Stomach (tissue), 9 donors: ENCODE measurements around the gene LRPPRC. TPM values are rescaled to one million over a fixed set of nuclear protein-coding genes. Genes with fewer than 3 reads are reported as not detected.
A peak's percentile ranks its signal among the peaks of the same experiment; 100 is the strongest.

Experiments used
- DNase-seq, 2 donors: peaks; one replicate each; pipeline versions ENCODE4 v3.0.0 to v3.0.0-alpha.2; 2013 to 2019
- H3K27ac ChIP-seq, 5 donors: fragments of 200-600 bp in 4 of 5; sonication (generic) in 4 of 5; one replicate each; pipeline ENCODE4 v1.5.1; 2013 to 2019; ENCODE audit warnings: mild to moderate bottlenecking in 1 of 5, moderate library complexity in 1 of 5
- H3K27me3 ChIP-seq, 3 donors: fragments of 200-600 bp; sonication (generic); one replicate each; pipeline ENCODE4 v1.5.1; 2017 to 2019; ENCODE audit warnings: mixed run types in 1 of 3
- H3K36me3 ChIP-seq, 4 donors: fragments of 200-600 bp; sonication (generic); 1 replicate in 3 of 4; 2 replicates in 1 of 4; pipeline ENCODE4 v1.5.1; 2016 to 2019
- H3K4me1 ChIP-seq, 4 donors: fragments of 200-600 bp; sonication (generic); one replicate each; pipeline ENCODE4 v1.5.1; 2016 to 2019
- H3K4me3 ChIP-seq, 4 donors: fragments of 200-600 bp; sonication (generic) in 3 of 4; one replicate each; pipeline ENCODE4 v1.5.1; 2016 to 2019; ENCODE audit warnings: mild to moderate bottlenecking in 1 of 4
- H3K9me3 ChIP-seq, 4 donors: fragments of 200-600 bp; sonication (generic); one replicate each; pipeline ENCODE4 v1.5.1; 2016 to 2019
- EP300 ChIP-seq: sonication (generic); formaldehyde crosslinking; IDR thresholded peaks from one replicate; pipeline ENCODE4 v1.6.1; 2017; ENCODE audit warnings: antibody characterized with exemption
- POLR2A ChIP-seq, 4 donors: fragments of 450-650 bp; IDR thresholded peaks; one replicate each; pipeline ENCODE4 v1.6.1; 2016; ENCODE audit warnings: antibody characterized with exemption in 4 of 4, control low read depth in 2 of 4, mild to moderate bottlenecking in 1 of 4, moderate library complexity in 1 of 4
- POLR2AphosphoS5 ChIP-seq, 3 donors: sonication (generic); formaldehyde crosslinking; IDR thresholded peaks; one replicate each; pipeline ENCODE4 v1.6.1; 2016; ENCODE audit warnings: antibody characterized with exemption in 3 of 3
- WGBS, 5 donors: extraction: QIAGEN DNeasy Blood & Tissue Kit in 3 of 5; methylation state at CpG; one replicate each; pipeline versions ENCODE4 v1.1.5 to v1.1.7; 2013 to 2018; 5-methylcytosine and 5-hydroxymethylcytosine counted together
- intact Hi-C: fragments of 100-400 bp; cut with DNase I; formaldehyde crosslinking; loops from one replicate; pipeline ENCODE4 v1.15.1; 2023; ENCODE audit warnings: low total_unique reads
- polyA plus RNA-seq, 3 donors: library from polyadenylated mRNA; stranded (reverse); fragments of 200-250 nt; gene quantifications; one replicate each; pipeline ENCODE4 v1.2.3, GENCODE V29; 2013
- total RNA-seq, 5 donors: library from RNA; depleted of rRNA; stranded (reverse); fragments of >200 nt; gene quantifications; one replicate each; pipeline versions ENCODE4 v1.1.0 to v1.2.3, GENCODE V29; 2014 to 2016
- TF ChIP-seq, protein P1 (sequence below), 7 experiments: fragments of 450-650 bp in 4 of 7; fragments of 200-600 bp in 3 of 7; sonication (generic) in 3 of 7; IDR thresholded peaks; one replicate each; pipeline ENCODE4 v1.5.1; 2016 to 2019; ENCODE audit warnings: antibody characterized with exemption in 7 of 7, control low read depth in 2 of 7, mild to moderate bottlenecking in 1 of 7
- donor health status: healthy with polysubstance abuse.
- donor health status: Bipolar disorder and iron deficiency.
- donor health status: healthy.

The LRPPRC gene
- total and polyA plus RNA-seq, 8 donors = 12.6 to 124 (median 35.5) TPM

DNA sequence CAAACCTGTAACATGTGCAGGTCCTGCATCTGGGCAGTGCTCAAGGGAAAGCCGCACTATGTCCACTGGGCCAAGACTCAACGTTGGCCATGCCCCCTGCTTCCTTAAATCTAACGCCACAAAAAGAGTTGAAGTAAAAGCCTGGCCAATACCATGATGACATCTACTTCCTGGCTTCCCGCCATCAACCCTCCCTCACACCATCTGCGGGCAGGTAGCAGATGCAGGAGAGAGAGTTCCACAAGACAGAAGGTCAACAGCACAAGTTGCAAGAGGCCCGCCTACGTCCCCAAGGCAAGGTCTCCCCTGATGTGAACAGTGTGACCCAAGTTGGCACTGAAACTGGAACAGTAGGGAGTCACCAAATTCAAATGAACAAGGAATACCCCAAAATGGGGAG, 108.6 kb downstream of the LRPPRC start:
- H3K9me3 ChIP-seq = no peaks in the 10 kb centered on the region
- no peak for DNase-seq
- H3K4me1 ChIP-seq = peaks cover 5 to 27% (median 15%) of the 10 kb centered on the region in 4 donors
- no peak overlapping the region for H3K27ac ChIP-seq
- H3K27me3 ChIP-seq = no peaks in the 10 kb centered on the region
- intact Hi-C loops = no loop called here
- H3K36me3 ChIP-seq = peaks cover 5 to 57% (median 57%) of the 10 kb centered on the region in 4 donors
- 84 to 93% (median 88%) methylated on average over 6 to 7 of the region's 7 CpGs for WGBS, 5 donors
- no peak overlapping the region for H3K4me3 ChIP-seq
- no peak for TF ChIP-seq POLR2AphosphoS5 (IDR thresholded peaks at IDR 0.05)
- TF ChIP-seq EP300 = no peak
- TF ChIP-seq, protein P1, sequence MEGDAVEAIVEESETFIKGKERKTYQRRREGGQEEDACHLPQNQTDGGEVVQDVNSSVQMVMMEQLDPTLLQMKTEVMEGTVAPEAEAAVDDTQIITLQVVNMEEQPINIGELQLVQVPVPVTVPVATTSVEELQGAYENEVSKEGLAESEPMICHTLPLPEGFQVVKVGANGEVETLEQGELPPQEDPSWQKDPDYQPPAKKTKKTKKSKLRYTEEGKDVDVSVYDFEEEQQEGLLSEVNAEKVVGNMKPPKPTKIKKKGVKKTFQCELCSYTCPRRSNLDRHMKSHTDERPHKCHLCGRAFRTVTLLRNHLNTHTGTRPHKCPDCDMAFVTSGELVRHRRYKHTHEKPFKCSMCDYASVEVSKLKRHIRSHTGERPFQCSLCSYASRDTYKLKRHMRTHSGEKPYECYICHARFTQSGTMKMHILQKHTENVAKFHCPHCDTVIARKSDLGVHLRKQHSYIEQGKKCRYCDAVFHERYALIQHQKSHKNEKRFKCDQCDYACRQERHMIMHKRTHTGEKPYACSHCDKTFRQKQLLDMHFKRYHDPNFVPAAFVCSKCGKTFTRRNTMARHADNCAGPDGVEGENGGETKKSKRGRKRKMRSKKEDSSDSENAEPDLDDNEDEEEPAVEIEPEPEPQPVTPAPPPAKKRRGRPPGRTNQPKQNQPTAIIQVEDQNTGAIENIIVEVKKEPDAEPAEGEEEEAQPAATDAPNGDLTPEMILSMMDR (IDR thresholded peaks at IDR 0.05) = no peak
- TF ChIP-seq POLR2A (IDR thresholded peaks at IDR 0.05) = no peak

DNA sequence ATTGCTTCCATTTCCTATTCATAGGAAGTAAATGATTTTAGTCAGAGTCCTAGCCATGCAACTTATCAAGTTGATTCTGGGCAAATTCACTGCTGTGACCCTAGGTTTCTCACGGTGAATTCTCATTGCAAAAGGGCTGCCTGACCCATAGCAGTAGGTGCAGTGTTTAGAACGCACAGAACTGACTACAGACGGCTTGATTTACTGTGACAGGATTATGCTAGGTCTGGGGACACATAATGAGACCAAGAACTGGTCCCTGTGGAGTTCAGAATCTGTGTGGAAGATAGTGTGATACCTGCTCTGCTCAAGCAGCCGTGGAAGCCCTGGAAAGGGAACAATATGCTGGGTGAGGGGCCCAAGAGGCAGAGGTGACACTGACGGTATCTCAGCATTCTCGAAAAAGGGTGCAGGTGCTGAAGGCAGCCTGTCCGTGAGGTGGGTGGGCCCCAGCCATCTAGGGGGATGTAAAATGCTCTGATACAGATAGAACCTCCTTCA, 110.6 kb downstream of the LRPPRC start:
- Histone ChIP-seq H3K27ac (peak overlapping the region; percentile 27 to 69 (median 54)), H3K36me3 (peaks cover 5 to 38% (median 37%) of the 10 kb centered on the region in 4 donors), H3K9me3 (no peaks in the 10 kb centered on the region), H3K4me3 (no peak overlapping the region), H3K4me1 (peaks cover 11 to 43% (median 31%) of the 10 kb centered on the region in 4 donors), H3K27me3 (no peaks in the 10 kb centered on the region)
- no peak for DNase-seq
- no peak for TF ChIP-seq POLR2AphosphoS5 (IDR thresholded peaks at IDR 0.05)
- TF ChIP-seq EP300 = no peak
- TF ChIP-seq POLR2A (IDR thresholded peaks at IDR 0.05) = no peak
- TF ChIP-seq, protein P1 (IDR thresholded peaks at IDR 0.05) = no peak
- intact Hi-C loops = no loop called here
- 33 to 67% (median 50%) methylated on average over 7 of the region's 7 CpGs for WGBS, 5 donors

DNA sequence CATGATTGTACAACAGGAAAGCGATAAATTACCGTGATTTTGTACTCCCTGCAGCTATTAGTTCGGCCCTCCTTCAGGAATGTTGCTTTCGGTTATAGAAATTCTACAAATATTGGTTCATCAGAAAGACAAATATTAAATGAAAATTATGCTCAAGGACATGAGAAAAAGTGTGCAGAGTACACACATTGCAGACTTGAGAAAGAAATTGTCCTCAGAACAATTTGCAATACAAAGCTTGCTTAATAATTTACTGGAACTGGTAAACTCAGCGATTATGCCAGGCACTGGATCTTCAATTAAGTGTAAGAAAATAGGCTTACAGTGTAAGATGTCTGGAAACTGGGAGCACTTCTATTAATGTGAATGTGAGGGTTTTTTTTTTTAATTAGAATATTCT, 111.1 kb downstream of the LRPPRC start:
- H3K9me3 ChIP-seq = no peaks in the 10 kb centered on the region
- intact Hi-C loops = no loop called here
- peak in 1 of 2 donors; percentile 49 for DNase-seq
- peak overlapping the region in 4 of 5 donors; percentile 27 to 69 (median 47) for H3K27ac ChIP-seq
- WGBS, 5 donors = 30 to 57% (median 51%) methylated on average over 5 of the region's 5 CpGs
- peaks cover 5 to 35% (median 32%) of the 10 kb centered on the region in 4 donors for H3K36me3 ChIP-seq
- no peaks in the 10 kb centered on the region for H3K27me3 ChIP-seq
- no peak for TF ChIP-seq POLR2A (IDR thresholded peaks at IDR 0.05)
- TF ChIP-seq, protein P1 (IDR thresholded peaks at IDR 0.05) = no peak
- no peak for TF ChIP-seq EP300
- TF ChIP-seq POLR2AphosphoS5 (IDR thresholded peaks at IDR 0.05) = no peak
- H3K4me3 ChIP-seq = no peak overlapping the region
- H3K4me1 ChIP-seq = peaks cover 11 to 43% (median 31%) of the 10 kb centered on the region in 4 donors

DNA sequence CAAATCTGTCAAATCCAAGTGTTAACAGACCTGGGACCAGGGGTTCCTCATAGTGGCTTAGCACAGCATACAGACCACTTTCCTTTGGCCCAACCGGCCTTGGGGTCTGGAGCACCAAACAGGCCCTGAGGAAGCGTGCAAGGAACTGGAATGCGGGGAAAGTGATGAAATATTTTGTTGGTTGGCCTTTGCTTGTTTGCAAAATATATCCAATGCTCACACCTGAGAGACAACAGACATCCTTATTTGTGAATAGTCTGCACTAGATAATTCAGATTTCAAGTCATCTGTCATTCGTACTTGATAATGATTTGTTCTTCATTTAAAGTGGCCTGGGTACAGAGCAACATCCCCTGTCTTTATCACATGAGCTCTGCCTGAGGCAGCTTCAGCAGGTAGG, 113.5 kb downstream of the LRPPRC start:
- no peak for DNase-seq
- Histone ChIP-seq H3K36me3 (peaks cover 0 to 11% (median 9%) of the 10 kb centered on the region in 4 donors), H3K9me3 (no peaks in the 10 kb centered on the region), H3K4me1 (peaks cover 11 to 50% (median 36%) of the 10 kb centered on the region in 4 donors), H3K27me3 (peaks cover 0 to 5% (median 0%) of the 10 kb centered on the region in 3 donors), H3K4me3 (no peak overlapping the region), H3K27ac (peak overlapping the region in 3 of 5 donors; percentile 25 to 48 (median 41))
- intact Hi-C loops = no loop called here
- TF ChIP-seq POLR2A (IDR thresholded peaks at IDR 0.05) (no peak), POLR2AphosphoS5 (IDR thresholded peaks at IDR 0.05) (no peak), EP300 (no peak)
- TF ChIP-seq, protein P1 (IDR thresholded peaks at IDR 0.05) = no peak
- 52 to 81% (median 61%) methylated on average over 4 of the region's 4 CpGs for WGBS, 5 donors
